ENCODE results near the gene ST3GAL3. TPM values are rescaled to one million over a fixed set of nuclear protein-coding genes. Genes with fewer than 3 reads are reported as not detected.

The ST3GAL3 gene
- total and polyA plus RNA-seq, 2 donors (not counting 3 experiments of a cell fraction or from before 2014, with no cell fraction given) = 14.3 to 35.8 TPM

- no peak overlapping the region for H3K9ac ChIP-seq (replicated peaks; ENCODE audit: extremely low read depth, insufficient read depth, low read length)
- H3K4me3 ChIP-seq (replicated peaks in 1 of 3; ENCODE audit: insufficient read depth in 1 of 3, low read depth in 1 of 3, low read length in 3 of 3) = no peak overlapping the region
- ChIA-PET POLR2A (no interaction called here), CTCF (interaction anchor here (1.0 to 13.7 kb wide), 5 partner anchors 12 to 162 kb away, joined by 3 to 965 read pairs (median 3); partner anchors contain the start of gene ARTN)
- no peak overlapping the region for H3K4me2 ChIP-seq (ENCODE audit: insufficient read depth, low read length)
- H3K27me3 ChIP-seq (ENCODE audit: control insufficient read depth in 2 of 2, insufficient read depth in 2 of 2, low read length in 2 of 2) = no peaks in the 10 kb centered on the region
- H3K36me3 ChIP-seq (ENCODE audit: control insufficient read depth in 2 of 2, extremely low read depth in 1 of 2, insufficient read depth in 2 of 2, low read length in 2 of 2) = no peaks in the 10 kb centered on the region
- no peak overlapping the region for H2AFZ ChIP-seq (ENCODE audit: low read depth, low read length)
- intact Hi-C loops (cut with micrococcal nuclease) = no loop called here
- no peaks in the 10 kb centered on the region for H3K9me1 ChIP-seq (replicated peaks; ENCODE audit: control insufficient read depth, extremely low read depth, insufficient read depth, low read length)
- no peaks in the 10 kb centered on the region for H4K20me1 ChIP-seq (replicated peaks; ENCODE audit: control insufficient read depth, extremely low read depth, insufficient read depth, low read length)
- no peak for TF ChIP-seq MYC (IDR thresholded peaks at IDR 0.05; ENCODE audit: low read depth, low read length)
- TF ChIP-seq POLR2A (IDR thresholded peaks at IDR 0.05; ENCODE audit: low read depth, low read length) = no peak
- TF ChIP-seq EZH2 (IDR thresholded peaks at IDR 0.05; ENCODE audit: borderline replicate concordance, low read depth, low read length, severe bottlenecking) = no peak
- no peak for TF ChIP-seq FOS (IDR thresholded peaks at IDR 0.05; ENCODE audit: borderline replicate concordance, insufficient read depth, low read length)
- H3K79me2 ChIP-seq (ENCODE audit: control insufficient read depth, insufficient read depth, low read length) = peaks cover 7% of the 10 kb centered on the region
- no peaks in the 10 kb centered on the region for H3K9me3 ChIP-seq (replicated peaks; ENCODE audit: control insufficient read depth, insufficient read depth, low read length)
- no peaks in the 10 kb centered on the region for H3K4me1 ChIP-seq (ENCODE audit: control insufficient read depth, extremely low read depth, insufficient read depth, low read length)
- BruUV-seq (replicated peaks) = no TSS peak
- DNase-seq (ENCODE audit: low read depth, low spot score) (no peak), FAIRE-seq (no peak)
- dilution Hi-C loops (cut with MboI; ENCODE audit: extremely low pct_ligation_motif_present, low sequenced_read_pairs) = loop anchor here (25.0 kb wide), 1 partner anchor 168 kb away; the partner anchor contains the start of genes ARTN and IPO13
- H3K27ac ChIP-seq (ENCODE audit: insufficient read depth, low read depth, low read length) = no peak overlapping the region
These were observed 62.1 kb downstream of the ST3GAL3 start for GRCh38 chr1:43769350-43769908.

DNA sequence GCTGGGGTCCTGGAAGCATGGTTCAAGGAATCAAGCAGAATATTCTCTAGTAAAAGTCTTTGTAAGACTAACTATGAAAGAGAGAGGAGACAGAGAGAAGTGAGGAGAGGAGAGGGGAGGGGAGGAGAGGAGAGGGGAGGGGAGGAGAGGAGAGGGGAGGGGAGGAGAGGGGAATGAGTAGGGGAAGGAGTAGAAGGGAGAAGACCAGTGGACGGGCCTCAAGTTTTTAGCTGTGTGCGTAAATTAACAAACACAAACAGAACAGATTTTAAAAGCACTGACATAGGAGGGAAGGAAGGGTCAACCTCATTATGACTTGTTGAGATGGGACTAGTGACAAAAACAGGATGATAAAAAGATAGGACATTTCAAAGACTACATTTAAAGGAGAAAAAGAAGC is 62.8 kb downstream of the ST3GAL3 start:
- H3K4me3 ChIP-seq (replicated peaks in 1 of 3; ENCODE audit: insufficient read depth in 1 of 3, low read depth in 1 of 3, low read length in 3 of 3) = no peak overlapping the region
- no TSS peak for BruUV-seq (replicated peaks)
- no peaks in the 10 kb centered on the region for H3K9me3 ChIP-seq (replicated peaks; ENCODE audit: control insufficient read depth, insufficient read depth, low read length)
- peaks cover 7% of the 10 kb centered on the region for H3K79me2 ChIP-seq (ENCODE audit: control insufficient read depth, insufficient read depth, low read length)
- no peak for DNase-seq (ENCODE audit: low read depth, low spot score)
- TF ChIP-seq POLR2AphosphoS5 (IDR thresholded peaks at IDR 0.05; ENCODE audit: insufficient read depth, low read depth, low read length) (no peak), FOS (IDR thresholded peaks at IDR 0.05; ENCODE audit: borderline replicate concordance, insufficient read depth, low read length) (no peak), JUN (IDR thresholded peaks at IDR 0.05; ENCODE audit: borderline replicate concordance, insufficient read depth, insufficient read length, low read depth) (no peak), CTCF (IDR thresholded peaks at IDR 0.05; ENCODE audit: extremely low read depth in 1 of 2, insufficient read depth in 1 of 2, low read depth in 1 of 2, low read length in 2 of 2) (no peak), EZH2 (IDR thresholded peaks at IDR 0.05; ENCODE audit: borderline replicate concordance, low read depth, low read length, severe bottlenecking) (no peak), POLR2A (IDR thresholded peaks at IDR 0.05; ENCODE audit: low read depth, low read length) (no peak), GATA2 (IDR thresholded peaks at IDR 0.05; ENCODE audit: insufficient read depth, insufficient read length, low read depth, low read length) (no peak), MYC (IDR thresholded peaks at IDR 0.05; ENCODE audit: low read depth, low read length) (no peak)
- TF ChIP-seq, protein P1, sequence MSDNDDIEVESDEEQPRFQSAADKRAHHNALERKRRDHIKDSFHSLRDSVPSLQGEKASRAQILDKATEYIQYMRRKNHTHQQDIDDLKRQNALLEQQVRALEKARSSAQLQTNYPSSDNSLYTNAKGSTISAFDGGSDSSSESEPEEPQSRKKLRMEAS (IDR thresholded peaks at IDR 0.05; ENCODE audit: insufficient read depth, insufficient read length) = no peak
- H3K9ac ChIP-seq (replicated peaks; ENCODE audit: extremely low read depth, insufficient read depth, low read length) = no peak overlapping the region
- no peak overlapping the region for H3K27ac ChIP-seq (ENCODE audit: insufficient read depth, low read depth, low read length)
- H2AFZ ChIP-seq (ENCODE audit: low read depth, low read length) = no peak overlapping the region
- H3K9me1 ChIP-seq (replicated peaks; ENCODE audit: control insufficient read depth, extremely low read depth, insufficient read depth, low read length) = no peaks in the 10 kb centered on the region
- dilution Hi-C loops (cut with MboI; ENCODE audit: extremely low pct_ligation_motif_present, low sequenced_read_pairs) = loop anchor here (25.0 kb wide), 1 partner anchor 167 kb away; the partner anchor contains the start of genes ARTN and IPO13
- no peaks in the 10 kb centered on the region for H4K20me1 ChIP-seq (replicated peaks; ENCODE audit: control insufficient read depth, extremely low read depth, insufficient read depth, low read length)
- intact Hi-C loops (cut with micrococcal nuclease) = no loop called here
- no peaks in the 10 kb centered on the region for H3K4me1 ChIP-seq (ENCODE audit: control insufficient read depth, extremely low read depth, insufficient read depth, low read length)
- ChIA-PET POLR2A (no interaction called here), CTCF (interaction anchor here (1.0 to 13.7 kb wide), 4 partner anchors 11 to 161 kb away, joined by 3 to 965 read pairs (median 4); partner anchors contain the start of gene ARTN)
- no peaks in the 10 kb centered on the region for H3K27me3 ChIP-seq (ENCODE audit: control insufficient read depth in 2 of 2, insufficient read depth in 2 of 2, low read length in 2 of 2)
- no peak for FAIRE-seq
- no peak overlapping the region for H3K4me2 ChIP-seq (ENCODE audit: insufficient read depth, low read length)
- no peaks in the 10 kb centered on the region for H3K36me3 ChIP-seq (ENCODE audit: control insufficient read depth in 2 of 2, extremely low read depth in 1 of 2, insufficient read depth in 2 of 2, low read length in 2 of 2)
